HepG2 (cell line): ENCODE measurements around the gene TASOR2. TPM values are rescaled to one million over a fixed set of nuclear protein-coding genes. Genes with fewer than 3 reads are reported as not detected.

Source experiments
- BRCA1 ChIP-seq: sonication (generic); formaldehyde crosslinking; IDR thresholded peaks from 2 replicates; pipeline ENCODE4 v1.4.0; 2020; ENCODE audit warnings: missing genetic modification reagents
- CREB1 ChIP-seq, 2 experiments: fragments of 450-650 bp in 1 of 2; IDR thresholded peaks; 2 replicates each; pipeline ENCODE4 v1.6.1; 2016 to 2017; ENCODE audit warnings: control low read depth in 1 of 2, mild to moderate bottlenecking in 1 of 2, missing compliant biosample characterization in 1 of 2, missing genetic modification characterization in 1 of 2
- E2F1 ChIP-seq: sonication (generic); formaldehyde crosslinking; IDR thresholded peaks from 2 replicates; pipeline ENCODE4 v1.5.0; 2020; ENCODE audit warnings: missing genetic modification reagents
- FOXA3 ChIP-seq: IDR thresholded peaks from 2 replicates; pipeline ENCODE4 v1.6.1; 2016; ENCODE audit warnings: missing genetic modification reagents, missing compliant biosample characterization
- KDM6A ChIP-seq: IDR thresholded peaks from 2 replicates; pipeline ENCODE4 v1.6.1; 2016; ENCODE audit warnings: low read depth
- PHB2 ChIP-seq: fragments of 450-650 bp; IDR thresholded peaks from 2 replicates; pipeline ENCODE4 v1.6.1; 2018; ENCODE audit not compliant: partially characterized antibody
- POLR2AphosphoS5 ChIP-seq: IDR thresholded peaks from 2 replicates; pipeline ENCODE4 v1.6.1; 2012; ENCODE audit warnings: low read depth, low read length
- PRDM15 ChIP-seq: sonication (generic); formaldehyde crosslinking; IDR thresholded peaks from 2 replicates; pipeline ENCODE4 v1.4.0; 2020; ENCODE audit warnings: missing genetic modification reagents
- SAFB2 ChIP-seq: sonication (generic); formaldehyde crosslinking; IDR thresholded peaks from 2 replicates; pipeline ENCODE4 v1.5.1; 2020; ENCODE audit warnings: missing genetic modification reagents, low read depth, mild to moderate bottlenecking, borderline replicate concordance
- USF2 ChIP-seq, 2 experiments: sonication (generic) in 1 of 2; formaldehyde crosslinking in 1 of 2; IDR thresholded peaks; 2 replicates each; pipeline versions ENCODE4 v1.5.1 to v1.6.1; 2011 to 2020; ENCODE audit warnings: borderline replicate concordance in 1 of 2, low read depth in 1 of 2, low read length in 1 of 2, mild to moderate bottlenecking in 1 of 2, missing genetic modification reagents in 1 of 2, moderate library complexity in 1 of 2
- ZNF280B ChIP-seq: sonication (generic); formaldehyde crosslinking; IDR thresholded peaks from 2 replicates; pipeline ENCODE4 v1.5.0; 2020; ENCODE audit warnings: missing genetic modification reagents, mild to moderate bottlenecking, borderline replicate concordance
- ZNF414 ChIP-seq: sonication (generic); formaldehyde crosslinking; IDR thresholded peaks from 2 replicates; pipeline ENCODE4 v1.5.0; 2020; ENCODE audit warnings: missing genetic modification reagents
- ZNF510 ChIP-seq: sonication (generic); formaldehyde crosslinking; IDR thresholded peaks from 2 replicates; pipeline ENCODE4 v1.4.0; 2020; ENCODE audit warnings: low read depth, mild to moderate bottlenecking, missing genetic modification reagents
- ZNF547 ChIP-seq: sonication (generic); formaldehyde crosslinking; IDR thresholded peaks from 2 replicates; pipeline ENCODE4 v1.5.1; 2020; ENCODE audit warnings: mild to moderate bottlenecking, missing genetic modification reagents
- ZSCAN5A ChIP-seq: sonication (generic); formaldehyde crosslinking; IDR thresholded peaks from 2 replicates; pipeline ENCODE4 v1.8.0; 2022; ENCODE audit warnings: mild to moderate bottlenecking, missing genetic modification reagents, borderline replicate concordance
- polyA plus RNA-seq, 8 experiments: library from polyadenylated mRNA; depleted of rRNA in 3 of 8; stranded (reverse) in 7 of 8; unstranded in 1 of 8; fragments of >200 nt; fragmentation: Illumina TruSeq in 4 of 8; extraction: Trizol in 4 of 8; gene quantifications; 2 replicates each; pipeline versions ENCODE4 v1.2.1 to v1.2.3, GENCODE V29; 2011 to 2016; ENCODE audit warnings: low read depth in 4 of 8, missing spikeins in 1 of 8, mixed read lengths in 1 of 8; ENCODE audit not compliant: insufficient read depth in 1 of 8
- total RNA-seq, 5 experiments: library from RNA; depleted of rRNA; stranded (reverse); fragments of >200 nt; fragmentation: Illumina TruSeq; extraction: Trizol; gene quantifications; 2 replicates each; pipeline ENCODE4 v1.2.3, GENCODE V29; 2016; ENCODE audit warnings: low read depth in 1 of 5

TASOR2 gene
- total and polyA plus RNA-seq, 2 of the 13 experiments (the other 11 are each of a cell fraction or from before 2014, with no cell fraction given): 24.2 to 55.3 TPM

- TF ChIP-seq BRCA1 (no peak), SAFB2 (CRISPR knock-in tag) (peak; percentile 79; the same call in 1 of the 2 replicates), ZNF510 (no peak), ZNF414 (no peak; the same call in 1 of the 2 replicates), ZNF280B (peak; percentile 69), ZSCAN5A (0 out of 2 replicates have a peak, but pooled peaks have one; percentile 67), USF2 (IDR thresholded peaks at IDR 0.05; ENCODE audit: low read depth, low read length) (no peak), USF2 (CRISPR knock-in tag; IDR thresholded peaks at IDR 0.05; ENCODE audit: borderline replicate concordance) (no peak), PRDM15 (peak; percentile 96), CREB1 (IDR thresholded peaks at IDR 0.05) (peak; percentile 70), CREB1 (CRISPR knock-in tag; IDR thresholded peaks at IDR 0.05) (no peak), PHB2 (no peak), KDM6A (CRISPR knock-in tag) (peak; percentile 13; the same call in 1 of the 2 replicates), ZNF547 (CRISPR knock-in tag) (peak; percentile 38; the same call in 1 of the 2 replicates), FOXA3 (CRISPR knock-in tag) (0 out of 2 replicates have a peak, but pooled peaks have one; percentile 14), E2F1 (CRISPR knock-in tag) (no peak), POLR2AphosphoS5 (peak; percentile 62)
These were observed 25.6 kb upstream of the TASOR2 start (continued) for GRCh38 chr10:5658871-5659618.
